Measurements from ENCODE around the gene KCNQ1.

Gene KCNQ1

GRCh38 chr11:2747248-2748027, 302.6 kb downstream of the KCNQ1 start:
- DNase-seq (ENCODE audit: low read depth): no peak

- DNase-seq (ENCODE audit: low read depth): no peak
These were observed 303.4 kb downstream of the KCNQ1 start for GRCh38 chr11:2748061-2748813.

- no peak for DNase-seq (ENCODE audit: low read depth)
These were observed 304.2 kb downstream of the KCNQ1 start for GRCh38 chr11:2748814-2749554.

GRCh38 chr11:2750101-2750681, 305.4 kb downstream of the KCNQ1 start:
- DNase-seq (ENCODE audit: low read depth): no peak

GRCh38 chr11:2750682-2751522, 306.1 kb downstream of the KCNQ1 start:
- DNase-seq (ENCODE audit: low read depth): no peak

GRCh38 chr11:2751523-2752203, 306.9 kb downstream of the KCNQ1 start:
- DNase-seq (ENCODE audit: low read depth): no peak

- DNase-seq (ENCODE audit: low read depth): no peak
These were observed 307.5 kb downstream of the KCNQ1 start for GRCh38 chr11:2752204-2752770.

GRCh38 chr11:2752923-2753322, 308.1 kb downstream of the KCNQ1 start:
- DNase-seq (ENCODE audit: low read depth): no peak

GRCh38 chr11:2754008-2754407, 309.2 kb downstream of the KCNQ1 start:
- no peak for DNase-seq (ENCODE audit: low read depth)

GRCh38 chr11:2755071-2755470, 310.3 kb downstream of the KCNQ1 start:
- DNase-seq (ENCODE audit: low read depth): no peak

- DNase-seq (ENCODE audit: low read depth): no peak
These were observed 313.9 kb downstream of the KCNQ1 start for GRCh38 chr11:2758751-2759150.

GRCh38 chr11:2759228-2760195, 314.7 kb downstream of the KCNQ1 start:
- no peak for DNase-seq (ENCODE audit: low read depth)

GRCh38 chr11:2760196-2760871, 315.5 kb downstream of the KCNQ1 start:
- DNase-seq (ENCODE audit: low read depth): no peak

GRCh38 chr11:2761131-2762030, 316.6 kb downstream of the KCNQ1 start:
- DNase-seq (ENCODE audit: low read depth): no peak

GRCh38 chr11:2762031-2762380, 317.2 kb downstream of the KCNQ1 start:
- no peak for DNase-seq (ENCODE audit: low read depth)

- DNase-seq (ENCODE audit: low read depth): no peak
These were observed 317.6 kb downstream of the KCNQ1 start for GRCh38 chr11:2762451-2762850.

- no peak for DNase-seq (ENCODE audit: low read depth)
These were observed 319.2 kb downstream of the KCNQ1 start for GRCh38 chr11:2763984-2764383.

GRCh38 chr11:2765491-2765890, 320.7 kb downstream of the KCNQ1 start:
- DNase-seq (ENCODE audit: low read depth): no peak
